HepG2 (cell line): ENCODE measurements around the gene CCDC61. TPM values are rescaled to one million over a fixed set of nuclear protein-coding genes. Genes with fewer than 3 reads are reported as not detected.

ENCODE experiments used
- ATAC-seq: fragments of 200-7000 bp; cut with Tn5 transposase; 3 replicates; pipeline ENCODE4 v1.9.1; 2020; ENCODE audit warnings: mild to moderate bottlenecking, moderate library complexity
- BruUV-seq: library from RNA; stranded (reverse); fragments of 400-500 nt; replicated peaks from 2 replicates; lab custom pipeline; 2021; lab: Mats Ljungman, UMichigan
- CTCF ChIA-PET: fragments of 300-600 bp; formaldehyde crosslinking; extraction: SDS; loops from one replicate; lab custom pipeline; 2021; ENCODE audit warnings: low total read pairs, inconsistent platforms, low intra/inter-chr PET ratio; lab: Yijun Ruan, JAX
- POLR2A ChIA-PET: fragments of 350-600 bp; sonication (Branson Sonifier 250); formaldehyde crosslinking; loops from one replicate; lab custom pipeline; 2020; ENCODE audit warnings: antibody characterized with exemption, inconsistent platforms; lab: Yijun Ruan, JAX
- DNase-seq: peaks from one replicate; pipeline ENCODE4 v3.0.0-alpha.2; 2015; ENCODE audit warnings: low spot score
- FAIRE-seq: peaks from 3 replicates; lab custom pipeline; 2011; peaks lifted over from hg19 to GRCh38; lab: Jason Lieb, UNC
- H2AFZ ChIP-seq: one replicate; pipeline ENCODE4 v1.6.1; 2011; ENCODE audit warnings: low read length, inconsistent platforms
- H3K27ac ChIP-seq: fragments of 300-600 bp; 3 replicates; pipeline ENCODE4 v1.8.0; 2011; ENCODE audit warnings: mixed run types, mild to moderate bottlenecking, mixed read lengths, low read length, inconsistent platforms; ENCODE audit not compliant: insufficient read depth; ENCODE audit errors: extremely low read length
- H3K27me3 ChIP-seq, 2 experiments: fragments of 200-600 bp in 1 of 2; 2 replicates in 1 of 2; 3 replicates in 1 of 2; pipeline versions ENCODE4 v1.6.0 to v1.8.0; 2011; ENCODE audit warnings: low read length in 2 of 2, mild to moderate bottlenecking in 2 of 2, moderate library complexity in 2 of 2, inconsistent platforms in 1 of 2; ENCODE audit not compliant: insufficient read depth in 2 of 2, control insufficient read depth in 1 of 2
- H3K36me3 ChIP-seq, 2 experiments: fragments of 200-600 bp in 1 of 2; replicated peaks in 1 of 2; 2 replicates in 1 of 2; 3 replicates in 1 of 2; pipeline versions ENCODE4 v1.5.1 to v1.8.0; 2011; ENCODE audit warnings: low read length in 2 of 2, inconsistent platforms in 1 of 2; ENCODE audit not compliant: insufficient read depth in 2 of 2, control insufficient read depth in 1 of 2
- H3K4me1 ChIP-seq: 2 replicates; pipeline ENCODE4 v1.5.1; 2012; ENCODE audit warnings: low read length, inconsistent platforms; ENCODE audit not compliant: insufficient read depth
- H3K4me2 ChIP-seq: 2 replicates; pipeline ENCODE4 v1.6.0; 2011; ENCODE audit warnings: low read depth, low read length, inconsistent platforms
- H3K4me3 ChIP-seq, 3 experiments: fragments of 200-600 bp in 1 of 3; sonication (generic), shearing (Covaris generic) in 1 of 3; replicated peaks in 1 of 3; 2 replicates each; pipeline ENCODE4 v1.5.1; 2011 to 2016; ENCODE audit warnings: low read length in 3 of 3, inconsistent platforms in 2 of 3, low read depth in 2 of 3, mild to moderate bottlenecking in 2 of 3, control low read depth in 1 of 3, mixed read lengths in 1 of 3; ENCODE audit not compliant: insufficient read depth in 1 of 3
- H3K79me2 ChIP-seq: one replicate; pipeline ENCODE4 v1.6.1; 2011; ENCODE audit warnings: low read length, inconsistent platforms; ENCODE audit not compliant: insufficient read depth
- H3K9ac ChIP-seq: 2 replicates; pipeline ENCODE4 v1.6.0; 2011; ENCODE audit warnings: mild to moderate bottlenecking, low read depth, low read length, inconsistent platforms; ENCODE audit not compliant: insufficient read depth
- H3K9me3 ChIP-seq: 2 replicates; pipeline ENCODE4 v1.5.1; 2012; ENCODE audit warnings: mild to moderate bottlenecking, low read length
- H4K20me1 ChIP-seq: 2 replicates; pipeline ENCODE4 v1.6.0; 2011; ENCODE audit warnings: inconsistent platforms, mild to moderate bottlenecking, low read length, moderate library complexity; ENCODE audit not compliant: insufficient read depth
- ATF7 ChIP-seq, 2 experiments: fragments of 450-650 bp in 1 of 2; sonication (generic) in 1 of 2; formaldehyde crosslinking in 1 of 2; IDR thresholded peaks; 2 replicates each; pipeline versions ENCODE4 v1.4.0 to v1.6.1; 2016 to 2020; ENCODE audit warnings: antibody characterized with exemption in 1 of 2, mild to moderate bottlenecking in 1 of 2, missing genetic modification reagents in 1 of 2
- BRD4 ChIP-seq: sonication (generic); formaldehyde crosslinking; IDR thresholded peaks from 2 replicates; pipeline ENCODE4 v1.4.0; 2020; ENCODE audit warnings: missing genetic modification reagents
- CREB1 ChIP-seq, 2 experiments: fragments of 450-650 bp in 1 of 2; IDR thresholded peaks; 2 replicates each; pipeline ENCODE4 v1.6.1; 2016 to 2017; ENCODE audit warnings: control low read depth in 1 of 2, mild to moderate bottlenecking in 1 of 2, missing compliant biosample characterization in 1 of 2, missing genetic modification characterization in 1 of 2
- HNRNPL ChIP-seq: fragments of 200-400 bp; formaldehyde crosslinking; IDR thresholded peaks from 2 replicates; pipeline ENCODE4 v1.6.1; 2017; ENCODE audit warnings: mild to moderate bottlenecking, low read depth, low read length
- NFYC ChIP-seq: IDR thresholded peaks from 2 replicates; pipeline ENCODE4 v1.6.1; 2016; ENCODE audit warnings: missing genetic modification reagents, missing compliant biosample characterization
- SYNCRIP ChIP-seq: fragments of 200-400 bp; formaldehyde crosslinking; IDR thresholded peaks from 2 replicates; pipeline ENCODE4 v1.6.1; 2018; ENCODE audit warnings: mild to moderate bottlenecking, low read depth, low read length; ENCODE audit not compliant: insufficient read depth
- ZFP36L2 ChIP-seq: sonication (generic); formaldehyde crosslinking; IDR thresholded peaks from 2 replicates; pipeline ENCODE4 v1.4.0; 2020; ENCODE audit warnings: missing genetic modification reagents
- ZNF451 ChIP-seq: sonication (generic); formaldehyde crosslinking; IDR thresholded peaks from 2 replicates; pipeline ENCODE4 v1.5.0; 2020; ENCODE audit warnings: mild to moderate bottlenecking, missing genetic modification reagents
- ZNF570 ChIP-seq: sonication (generic); formaldehyde crosslinking; IDR thresholded peaks from 2 replicates; pipeline ENCODE4 v1.4.0; 2020; ENCODE audit warnings: mild to moderate bottlenecking, missing genetic modification reagents, borderline replicate concordance
- ZNF672 ChIP-seq: sonication (generic); formaldehyde crosslinking; IDR thresholded peaks from 2 replicates; pipeline ENCODE4 v1.8.1; 2022; ENCODE audit warnings: missing genetic modification reagents
- ZNF782 ChIP-seq: sonication (generic); formaldehyde crosslinking; IDR thresholded peaks from 2 replicates; pipeline ENCODE4 v1.4.0; 2020; ENCODE audit warnings: missing genetic modification reagents, mild to moderate bottlenecking, borderline replicate concordance
- WGBS: methylation state at CpG from one replicate; pipeline ENCODE4 v1.1.6; 2017; ENCODE audit warnings: low lambda C conversion rate; 5-methylcytosine and 5-hydroxymethylcytosine counted together
- in situ Hi-C: cut with HindIII; loops from 2 replicates; pipeline ENCODE4 v1.10.0; 2017; ENCODE audit warnings: low pct_unique_long_range_greater_than_20kb; ENCODE audit not compliant: extremely low pct_ligation_motif_present
- intact Hi-C: fragments of 100-400 bp; cut with micrococcal nuclease; formaldehyde crosslinking; loops from one replicate; pipeline ENCODE4 v1.10.0; 2022; ENCODE audit not compliant: unreplicated experiment
- polyA plus RNA-seq, 8 experiments: library from polyadenylated mRNA; depleted of rRNA in 3 of 8; stranded (reverse) in 7 of 8; unstranded in 1 of 8; fragments of >200 nt; fragmentation: Illumina TruSeq in 4 of 8; extraction: Trizol in 4 of 8; gene quantifications; 2 replicates each; pipeline versions ENCODE4 v1.2.1 to v1.2.3, GENCODE V29; 2011 to 2016; ENCODE audit warnings: low read depth in 4 of 8, missing spikeins in 1 of 8, mixed read lengths in 1 of 8; ENCODE audit not compliant: insufficient read depth in 1 of 8
- total RNA-seq, 5 experiments: library from RNA; depleted of rRNA; stranded (reverse); fragments of >200 nt; fragmentation: Illumina TruSeq; extraction: Trizol; gene quantifications; 2 replicates each; pipeline ENCODE4 v1.2.3, GENCODE V29; 2016; ENCODE audit warnings: low read depth in 1 of 5
- TF ChIP-seq, protein P1 (sequence below): IDR thresholded peaks from 2 replicates; pipeline ENCODE4 v1.6.1; 2016; ENCODE audit warnings: control low read depth
- TF ChIP-seq, protein P2 (sequence below): sonication (generic); formaldehyde crosslinking; IDR thresholded peaks from 2 replicates; pipeline ENCODE4 v1.5.1; 2020; ENCODE audit warnings: missing genetic modification reagents, mild to moderate bottlenecking, borderline replicate concordance

CCDC61 gene
- total and polyA plus RNA-seq, 2 of the 13 experiments (the other 11 are each of a cell fraction or from before 2014, with no cell fraction given), result 4.2 to 4.9 TPM

DNA sequence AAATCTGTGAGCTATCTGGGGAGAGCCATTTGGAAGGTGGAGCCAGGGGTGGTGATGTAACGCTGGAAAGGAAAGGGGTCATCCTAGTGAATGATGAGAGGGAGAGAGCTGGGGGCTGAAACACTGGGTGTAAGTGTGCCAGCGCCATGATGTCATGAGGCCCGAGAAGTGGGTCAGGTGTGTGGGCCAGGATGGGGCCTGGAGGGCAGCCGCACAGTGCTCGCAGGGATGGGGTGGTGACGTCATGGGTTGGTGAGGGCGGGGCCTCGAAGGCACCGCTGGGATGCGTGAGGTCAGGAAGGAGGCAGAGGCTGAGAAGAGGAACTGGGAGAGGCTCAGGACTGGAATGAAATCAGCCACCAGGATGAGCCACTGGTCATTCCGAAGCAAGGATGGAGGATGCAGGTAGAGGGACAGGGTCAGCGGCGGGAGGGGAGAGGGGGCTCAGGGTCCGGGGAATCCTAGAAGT is 4.4 kb downstream of the CCDC61 start:
- no peak overlapping the region for H2AFZ ChIP-seq
- WGBS, result 86% methylated on average over 14 of the region's 14 CpGs
- POLR2A ChIA-PET, result no interaction called here
- TF ChIP-seq ZNF782 (CRISPR knock-in tag) (no peak), CREB1 (IDR thresholded peaks at IDR 0.05) (peak; percentile 89), CREB1 (CRISPR knock-in tag; IDR thresholded peaks at IDR 0.05) (no peak), ATF7 (IDR thresholded peaks at IDR 0.05) (peak; percentile 93), ATF7 (CRISPR knock-in tag; IDR thresholded peaks at IDR 0.05) (no peak)
- CTCF ChIA-PET, result no interaction called here
- in situ Hi-C loops (loop anchor here (10.0 kb wide), 1 partner anchor 85 kb away; the partner anchor contains the start of gene NANOS2), intact Hi-C loops (loop anchor here (10.0 kb wide), 1 partner anchor 75 kb away; no protein-coding TSS in a partner anchor)
- DNase-seq (no peak), FAIRE-seq (no peak), ATAC-seq (no peak)
- peaks cover 12% of the 10 kb centered on the region; the same call in 1 of the 2 replicates for H3K4me1 ChIP-seq
- H3K9ac ChIP-seq, result no peak overlapping the region
- no peaks in the 10 kb centered on the region for H4K20me1 ChIP-seq
- H3K4me2 ChIP-seq, result no peak overlapping the region
- no peaks in the 10 kb centered on the region for H3K27me3 ChIP-seq
- H3K4me3 ChIP-seq, result no peak overlapping the region
- H3K36me3 ChIP-seq, result 0 out of 5 replicates have a peak, but pooled peaks cover 0 to 1% of the 10 kb centered on the region in 2 experiments
- peaks cover 10% of the 10 kb centered on the region for H3K79me2 ChIP-seq
- H3K27ac ChIP-seq, result no peak overlapping the region
- no peaks in the 10 kb centered on the region for H3K9me3 ChIP-seq
- BruUV-seq, result no TSS peak

GRCh38 chr19:46000491-46001246 is 5.4 kb downstream of the CCDC61 start:
- ATAC-seq (no peak), DNase-seq (no peak), FAIRE-seq (no peak)
- Histone ChIP-seq H3K4me1 (peaks cover 12% of the 10 kb centered on the region; the same call in 1 of the 2 replicates), H3K27ac (no peak overlapping the region), H3K36me3 (0 out of 5 replicates have a peak, but pooled peaks cover 0 to 1% of the 10 kb centered on the region in 2 experiments), H4K20me1 (no peaks in the 10 kb centered on the region), H3K9ac (no peak overlapping the region), H3K4me2 (no peak overlapping the region), H2AFZ (no peak overlapping the region), H3K4me3 (no peak overlapping the region), H3K79me2 (peaks cover 7% of the 10 kb centered on the region), H3K9me3 (no peaks in the 10 kb centered on the region), H3K27me3 (no peaks in the 10 kb centered on the region)
- CTCF ChIA-PET, result no interaction called here
- in situ Hi-C loops (loop anchor here (10.0 kb wide), 1 partner anchor 86 kb away; the partner anchor contains the start of gene NANOS2), intact Hi-C loops (no loop called here)
- whole genome bisulfite sequencing, result 93% methylated on average over 33 of the region's 34 CpGs
- BruUV-seq, result no TSS peak
- POLR2A ChIA-PET, result no interaction called here
- no peak for TF ChIP-seq SYNCRIP
- no peak for TF ChIP-seq HNRNPL
- no peak for TF ChIP-seq ZNF672 (CRISPR knock-in tag)
- TF ChIP-seq, protein P1, sequence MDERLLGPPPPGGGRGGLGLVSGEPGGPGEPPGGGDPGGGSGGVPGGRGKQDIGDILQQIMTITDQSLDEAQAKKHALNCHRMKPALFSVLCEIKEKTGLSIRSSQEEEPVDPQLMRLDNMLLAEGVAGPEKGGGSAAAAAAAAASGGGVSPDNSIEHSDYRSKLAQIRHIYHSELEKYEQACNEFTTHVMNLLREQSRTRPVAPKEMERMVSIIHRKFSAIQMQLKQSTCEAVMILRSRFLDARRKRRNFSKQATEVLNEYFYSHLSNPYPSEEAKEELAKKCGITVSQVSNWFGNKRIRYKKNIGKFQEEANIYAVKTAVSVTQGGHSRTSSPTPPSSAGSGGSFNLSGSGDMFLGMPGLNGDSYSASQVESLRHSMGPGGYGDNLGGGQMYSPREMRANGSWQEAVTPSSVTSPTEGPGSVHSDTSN (CRISPR knock-in tag), result no peak
- no peak for TF ChIP-seq ZNF570 (CRISPR knock-in tag)
- no peak for TF ChIP-seq NFYC
- TF ChIP-seq, protein P2, sequence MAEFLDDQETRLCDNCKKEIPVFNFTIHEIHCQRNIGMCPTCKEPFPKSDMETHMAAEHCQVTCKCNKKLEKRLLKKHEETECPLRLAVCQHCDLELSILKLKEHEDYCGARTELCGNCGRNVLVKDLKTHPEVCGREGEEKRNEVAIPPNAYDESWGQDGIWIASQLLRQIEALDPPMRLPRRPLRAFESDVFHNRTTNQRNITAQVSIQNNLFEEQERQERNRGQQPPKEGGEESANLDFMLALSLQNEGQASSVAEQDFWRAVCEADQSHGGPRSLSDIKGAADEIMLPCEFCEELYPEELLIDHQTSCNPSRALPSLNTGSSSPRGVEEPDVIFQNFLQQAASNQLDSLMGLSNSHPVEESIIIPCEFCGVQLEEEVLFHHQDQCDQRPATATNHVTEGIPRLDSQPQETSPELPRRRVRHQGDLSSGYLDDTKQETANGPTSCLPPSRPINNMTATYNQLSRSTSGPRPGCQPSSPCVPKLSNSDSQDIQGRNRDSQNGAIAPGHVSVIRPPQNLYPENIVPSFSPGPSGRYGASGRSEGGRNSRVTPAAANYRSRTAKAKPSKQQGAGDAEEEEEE (CRISPR knock-in tag), result no peak
- no peak for TF ChIP-seq ZNF451 (CRISPR knock-in tag)
- TF ChIP-seq ZFP36L2 (CRISPR knock-in tag), result no peak
- TF ChIP-seq BRD4 (CRISPR knock-in tag), result no peak
